Suprapubic skin (tissue), 4 donors: ENCODE results near the gene SLC9A9. TPM values are rescaled to one million over a fixed set of nuclear protein-coding genes. Genes with fewer than 3 reads are reported as not detected.

Experiments used
- DNase-seq, 2 donors: peaks; one replicate each; pipeline ENCODE4 v3.0.0-alpha.2; 2019; ENCODE audit warnings: low spot score in 2 of 2
- H3K27ac ChIP-seq: fragments of 200-600 bp; sonication (generic); one replicate; pipeline ENCODE4 v1.5.1; 2019
- H3K27me3 ChIP-seq: fragments of 200-600 bp; sonication (generic); one replicate; pipeline ENCODE4 v1.5.1; 2019
- H3K36me3 ChIP-seq: fragments of 200-600 bp; sonication (generic); one replicate; pipeline ENCODE4 v1.5.1; 2019
- H3K4me1 ChIP-seq: fragments of 200-600 bp; sonication (generic); one replicate; pipeline ENCODE4 v1.5.1; 2019
- H3K4me3 ChIP-seq: fragments of 200-600 bp; sonication (generic); one replicate; pipeline ENCODE4 v1.5.1; 2019; ENCODE audit warnings: mild to moderate bottlenecking
- H3K9me3 ChIP-seq: fragments of 200-600 bp; sonication (generic); one replicate; pipeline ENCODE4 v1.5.1; 2019
- EP300 ChIP-seq: sonication (generic); formaldehyde crosslinking; IDR thresholded peaks from one replicate; pipeline ENCODE4 v1.6.1; 2017; ENCODE audit warnings: antibody characterized with exemption
- POLR2A ChIP-seq, 2 donors: fragments of 450-650 bp; IDR thresholded peaks; one replicate each; pipeline ENCODE4 v1.6.1; 2017; ENCODE audit warnings: antibody characterized with exemption in 2 of 2, mild to moderate bottlenecking in 2 of 2, moderate library complexity in 2 of 2
- POLR2AphosphoS5 ChIP-seq, 3 donors: sonication (generic); formaldehyde crosslinking; IDR thresholded peaks; one replicate each; pipeline ENCODE4 v1.6.1; 2017; ENCODE audit warnings: antibody characterized with exemption in 3 of 3
- WGBS: methylation state at CpG from one replicate; pipeline ENCODE4 v1.1.5; 2018; 5-methylcytosine and 5-hydroxymethylcytosine counted together
- total RNA-seq, 4 donors: library from RNA; depleted of rRNA; stranded (reverse); fragments of >200 nt; gene quantifications; one replicate each; pipeline ENCODE4 v1.1.0, GENCODE V29; 2016
- TF ChIP-seq, protein P1 (sequence below), 2 donors: fragments of 200-600 bp in 1 of 2; fragments of 450-650 bp in 1 of 2; sonication (generic) in 1 of 2; IDR thresholded peaks; one replicate each; pipeline ENCODE4 v1.5.1; 2016 to 2019; ENCODE audit warnings: antibody characterized with exemption in 2 of 2, mild to moderate bottlenecking in 1 of 2, moderate library complexity in 1 of 2

Gene SLC9A9
- total RNA-seq, 4 donors from 2014 or later, result 16.6 to 51.0 (median 30.0) TPM

DNA sequence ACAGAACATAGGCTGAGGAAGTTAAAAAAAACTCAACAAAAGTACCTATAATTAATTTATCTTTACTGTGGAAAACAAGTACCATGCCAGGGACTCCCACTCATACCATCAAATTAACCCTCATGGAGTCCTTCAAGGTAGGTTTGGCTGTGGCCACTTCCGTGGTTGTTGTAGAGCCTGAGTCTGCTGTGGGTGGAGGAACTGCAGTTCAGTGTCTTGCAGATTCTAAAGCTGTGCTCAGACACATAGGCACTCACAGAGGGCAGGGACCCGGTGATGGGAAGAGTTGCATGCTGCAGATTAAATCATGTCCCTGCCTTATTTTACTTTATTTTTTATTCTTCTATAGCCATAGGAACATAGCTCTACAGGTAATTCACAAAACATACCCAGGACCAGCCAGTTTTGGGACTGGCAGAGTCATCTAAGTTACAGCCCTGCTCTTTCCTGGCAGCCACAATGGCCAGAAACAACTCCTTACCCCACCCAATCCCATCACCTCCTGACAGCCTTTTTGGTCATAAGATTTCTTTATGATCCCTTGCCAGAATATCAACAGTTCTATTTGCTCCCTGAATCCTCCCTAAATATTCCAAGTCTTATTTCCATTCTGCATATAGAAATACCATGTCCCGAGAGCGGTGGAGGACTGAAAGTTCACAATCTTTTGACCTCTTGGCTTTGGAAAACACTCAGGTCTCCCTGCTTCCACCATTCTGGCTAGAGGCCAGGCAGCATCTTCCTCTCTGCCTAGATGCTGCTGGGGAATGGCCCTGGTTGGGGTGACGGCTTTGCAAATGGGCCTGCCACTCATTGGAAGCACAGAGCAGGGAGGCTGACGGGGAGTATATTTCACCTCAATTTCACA, 535.0 kb downstream of the SLC9A9 start:
- TF ChIP-seq POLR2A (IDR thresholded peaks at IDR 0.05) (no peak), EP300 (no peak), POLR2AphosphoS5 (IDR thresholded peaks at IDR 0.05) (no peak)
- TF ChIP-seq, protein P1, sequence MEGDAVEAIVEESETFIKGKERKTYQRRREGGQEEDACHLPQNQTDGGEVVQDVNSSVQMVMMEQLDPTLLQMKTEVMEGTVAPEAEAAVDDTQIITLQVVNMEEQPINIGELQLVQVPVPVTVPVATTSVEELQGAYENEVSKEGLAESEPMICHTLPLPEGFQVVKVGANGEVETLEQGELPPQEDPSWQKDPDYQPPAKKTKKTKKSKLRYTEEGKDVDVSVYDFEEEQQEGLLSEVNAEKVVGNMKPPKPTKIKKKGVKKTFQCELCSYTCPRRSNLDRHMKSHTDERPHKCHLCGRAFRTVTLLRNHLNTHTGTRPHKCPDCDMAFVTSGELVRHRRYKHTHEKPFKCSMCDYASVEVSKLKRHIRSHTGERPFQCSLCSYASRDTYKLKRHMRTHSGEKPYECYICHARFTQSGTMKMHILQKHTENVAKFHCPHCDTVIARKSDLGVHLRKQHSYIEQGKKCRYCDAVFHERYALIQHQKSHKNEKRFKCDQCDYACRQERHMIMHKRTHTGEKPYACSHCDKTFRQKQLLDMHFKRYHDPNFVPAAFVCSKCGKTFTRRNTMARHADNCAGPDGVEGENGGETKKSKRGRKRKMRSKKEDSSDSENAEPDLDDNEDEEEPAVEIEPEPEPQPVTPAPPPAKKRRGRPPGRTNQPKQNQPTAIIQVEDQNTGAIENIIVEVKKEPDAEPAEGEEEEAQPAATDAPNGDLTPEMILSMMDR (IDR thresholded peaks at IDR 0.05), result no peak
- 94% methylated on average over 6 of the region's 6 CpGs for WGBS
- Histone ChIP-seq H3K9me3 (no peaks in the 10 kb centered on the region), H3K27ac (no peak overlapping the region), H3K4me3 (no peak overlapping the region), H3K36me3 (no peaks in the 10 kb centered on the region), H3K4me1 (peaks cover 10% of the 10 kb centered on the region), H3K27me3 (no peaks in the 10 kb centered on the region)
- DNase-seq, result no peak

- no peak for DNase-seq
- no peaks in the 10 kb centered on the region for H3K36me3 ChIP-seq
- TF ChIP-seq POLR2A (IDR thresholded peaks at IDR 0.05), result no peak
- no peak for TF ChIP-seq EP300
- no peak for TF ChIP-seq POLR2AphosphoS5 (IDR thresholded peaks at IDR 0.05)
- TF ChIP-seq, protein P1 (IDR thresholded peaks at IDR 0.05), result no peak
- WGBS, result 100% methylated on average over 1 of the region's 1 CpG
- H3K27ac ChIP-seq, result no peak overlapping the region
- H3K27me3 ChIP-seq, result no peaks in the 10 kb centered on the region
- H3K4me1 ChIP-seq, result peaks cover 10% of the 10 kb centered on the region
- no peaks in the 10 kb centered on the region for H3K9me3 ChIP-seq
- no peak overlapping the region for H3K4me3 ChIP-seq
These were observed 537.2 kb downstream of the SLC9A9 start for GRCh38 chr3:143311096-143311495.

GRCh38 chr3:143309705-143310104, 538.6 kb downstream of the SLC9A9 start:
- no peak for TF ChIP-seq POLR2AphosphoS5 (IDR thresholded peaks at IDR 0.05)
- TF ChIP-seq EP300, result no peak
- TF ChIP-seq POLR2A (IDR thresholded peaks at IDR 0.05), result no peak
- WGBS, result 52% methylated on average over 2 of the region's 2 CpGs
- Histone ChIP-seq H3K9me3 (no peaks in the 10 kb centered on the region), H3K27ac (no peak overlapping the region), H3K4me3 (no peak overlapping the region), H3K27me3 (no peaks in the 10 kb centered on the region), H3K36me3 (no peaks in the 10 kb centered on the region), H3K4me1 (peaks cover 2% of the 10 kb centered on the region)
- DNase-seq, result no peak

GRCh38 chr3:143307613-143308183, 540.6 kb downstream of the SLC9A9 start:
- no peak overlapping the region for H3K27ac ChIP-seq
- no peak for TF ChIP-seq POLR2A (IDR thresholded peaks at IDR 0.05)
- TF ChIP-seq EP300, result no peak
- TF ChIP-seq POLR2AphosphoS5 (IDR thresholded peaks at IDR 0.05), result no peak
- TF ChIP-seq, protein P1 (IDR thresholded peaks at IDR 0.05), result no peak

GRCh38 chr3:143306407-143306806, 541.9 kb downstream of the SLC9A9 start:
- Histone ChIP-seq H3K36me3 (no peaks in the 10 kb centered on the region), H3K4me1 (peaks cover 16% of the 10 kb centered on the region), H3K27ac (no peak overlapping the region), H3K9me3 (no peaks in the 10 kb centered on the region), H3K27me3 (no peaks in the 10 kb centered on the region), H3K4me3 (no peak overlapping the region)
- DNase-seq, result no peak
- TF ChIP-seq, protein P1 (IDR thresholded peaks at IDR 0.05), result no peak
- TF ChIP-seq POLR2AphosphoS5 (IDR thresholded peaks at IDR 0.05) (no peak), EP300 (no peak), POLR2A (IDR thresholded peaks at IDR 0.05) (no peak)
- WGBS, result 89% methylated on average over 1 of the region's 1 CpG

More at GRCh38 chr3:143307613-143308183, 540.6 kb downstream of the SLC9A9 start:
- Histone ChIP-seq H3K4me1 (peaks cover 10% of the 10 kb centered on the region), H3K9me3 (no peaks in the 10 kb centered on the region), H3K4me3 (no peak overlapping the region), H3K27me3 (no peaks in the 10 kb centered on the region), H3K36me3 (no peaks in the 10 kb centered on the region)
- 89% methylated on average over 1 of the region's 1 CpG for whole genome bisulfite sequencing
- DNase-seq, result no peak
